Uterus (tissue), 2 donors: ENCODE data around the gene ERMP1.

ENCODE experiments used
- CTCF ChIP-seq, 4 experiments: fragments of 200-600 bp in 2 of 4; fragments of 450-650 bp in 2 of 4; sonication (generic) in 2 of 4; IDR thresholded peaks; one replicate each; pipeline ENCODE4 v1.5.1; 2016 to 2019; ENCODE audit warnings: antibody characterized with exemption in 4 of 4, mild to moderate bottlenecking in 2 of 4, moderate library complexity in 1 of 4
- POLR2A ChIP-seq, 2 donors: fragments of 450-650 bp; IDR thresholded peaks; one replicate each; pipeline ENCODE4 v1.6.1; 2016; ENCODE audit warnings: antibody characterized with exemption in 2 of 2, mild to moderate bottlenecking in 1 of 2, moderate library complexity in 1 of 2

GRCh38 chr9:5800969-5801738, 31.8 kb downstream of the ERMP1 start:
- no peak for TF ChIP-seq CTCF (IDR thresholded peaks at IDR 0.05)
- no peak for TF ChIP-seq POLR2A (IDR thresholded peaks at IDR 0.05)
